ENCODE measurements around the gene CDK3. TPM values are rescaled to one million over a fixed set of nuclear protein-coding genes. Genes with fewer than 3 reads are reported as not detected.
A peak's percentile ranks its signal among the peaks of the same experiment; 100 is the strongest.

Gene CDK3
- polyA plus RNA-seq, 1 donor: 19.0 TPM

DNA sequence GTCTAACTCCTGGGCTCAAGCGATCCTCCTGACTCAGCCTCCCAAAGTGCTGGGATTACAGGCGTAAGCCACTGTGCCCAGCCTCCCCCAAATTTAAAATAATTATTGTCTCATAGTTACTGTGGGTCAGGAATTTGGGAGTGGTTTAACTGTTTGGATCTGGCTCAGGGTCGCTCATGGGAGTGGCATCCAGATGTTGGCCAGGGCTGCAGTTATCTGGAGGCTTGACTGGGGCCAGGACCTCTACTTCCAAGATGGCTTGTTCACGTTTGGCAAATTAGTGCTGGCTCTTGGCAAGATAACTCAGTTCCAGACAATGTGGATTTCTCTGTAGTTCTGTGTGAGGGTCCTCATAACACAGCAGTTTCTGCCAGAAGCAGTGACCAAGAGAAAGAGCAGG is 13.6 kb upstream of the CDK3 start:
- DNase-seq: no peak

DNA sequence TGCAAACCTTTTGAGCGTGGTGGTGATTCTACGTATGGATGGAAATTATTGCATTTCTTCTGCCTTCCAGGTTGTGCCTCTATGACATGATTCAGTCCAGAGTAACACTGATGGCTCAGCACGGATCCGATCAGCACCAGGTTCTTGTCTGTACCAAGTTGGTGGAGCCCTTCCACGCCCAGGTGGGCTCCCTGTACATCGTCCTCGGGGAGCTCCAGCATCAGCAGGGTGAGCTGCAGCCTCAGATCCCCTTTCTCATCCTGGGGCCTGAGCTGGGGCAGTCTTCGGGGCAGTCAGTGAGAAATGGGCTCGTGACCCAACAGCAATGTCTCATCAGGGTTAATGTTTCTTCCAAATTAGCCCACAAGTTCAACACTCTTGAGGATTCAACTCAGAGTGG is 9.3 kb upstream of the CDK3 start:
- no peak for DNase-seq

DNA sequence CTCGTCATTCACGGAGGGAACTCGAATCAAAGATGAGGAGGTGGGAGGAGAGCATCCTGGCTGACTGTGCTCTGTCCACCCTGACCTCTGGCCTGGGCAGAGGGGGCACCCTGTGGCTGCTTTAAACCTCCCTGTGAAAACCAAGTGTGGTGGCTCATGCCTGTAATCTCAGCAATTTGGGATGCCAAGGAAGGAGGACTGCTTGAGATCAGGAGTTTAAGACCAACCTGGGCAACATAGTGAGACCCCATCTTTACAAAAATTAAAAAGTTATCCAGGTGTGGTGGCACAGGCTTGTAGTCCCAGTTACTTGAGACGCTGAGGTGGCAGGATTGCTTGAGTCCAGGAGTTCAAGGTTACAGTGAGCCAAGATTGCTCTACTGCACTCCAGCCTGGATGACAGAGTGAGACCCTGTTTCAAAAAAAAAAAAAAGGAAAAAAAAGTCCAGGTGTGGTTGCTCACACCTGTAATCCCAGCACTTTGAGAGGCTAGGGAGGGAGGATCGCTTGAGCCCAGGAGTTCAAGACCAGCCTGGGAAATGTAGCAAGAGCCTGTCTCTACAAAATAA is 5.8 kb upstream of the CDK3 start:
- DNase-seq: no peak

DNA sequence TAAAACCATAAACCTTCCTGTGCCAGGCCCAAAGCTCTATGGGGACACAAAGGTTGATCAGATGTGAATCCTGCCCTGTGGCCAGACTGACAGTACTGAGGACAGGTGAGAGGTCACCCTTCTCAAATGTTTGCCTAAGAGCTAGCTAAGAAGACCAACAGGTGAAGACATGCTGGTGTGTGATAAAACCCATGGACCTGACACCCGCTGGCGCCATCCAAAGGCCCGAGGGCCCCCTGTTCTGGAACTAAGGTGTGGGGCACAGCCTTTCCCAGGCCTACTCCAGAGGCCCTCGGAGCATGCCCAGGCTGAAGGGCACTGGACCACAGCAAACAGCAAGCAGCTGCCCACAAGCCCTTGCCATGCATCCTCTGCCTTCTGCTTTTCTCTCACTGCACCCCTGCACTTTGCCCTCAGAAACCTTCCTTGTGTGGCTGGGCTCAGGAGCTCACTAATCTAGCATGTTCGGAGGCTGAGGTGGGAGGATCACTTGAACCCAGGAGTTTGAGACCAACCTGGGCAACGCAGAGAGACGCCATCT is 5.2 kb upstream of the CDK3 start:
- DNase-seq: no peak

DNA sequence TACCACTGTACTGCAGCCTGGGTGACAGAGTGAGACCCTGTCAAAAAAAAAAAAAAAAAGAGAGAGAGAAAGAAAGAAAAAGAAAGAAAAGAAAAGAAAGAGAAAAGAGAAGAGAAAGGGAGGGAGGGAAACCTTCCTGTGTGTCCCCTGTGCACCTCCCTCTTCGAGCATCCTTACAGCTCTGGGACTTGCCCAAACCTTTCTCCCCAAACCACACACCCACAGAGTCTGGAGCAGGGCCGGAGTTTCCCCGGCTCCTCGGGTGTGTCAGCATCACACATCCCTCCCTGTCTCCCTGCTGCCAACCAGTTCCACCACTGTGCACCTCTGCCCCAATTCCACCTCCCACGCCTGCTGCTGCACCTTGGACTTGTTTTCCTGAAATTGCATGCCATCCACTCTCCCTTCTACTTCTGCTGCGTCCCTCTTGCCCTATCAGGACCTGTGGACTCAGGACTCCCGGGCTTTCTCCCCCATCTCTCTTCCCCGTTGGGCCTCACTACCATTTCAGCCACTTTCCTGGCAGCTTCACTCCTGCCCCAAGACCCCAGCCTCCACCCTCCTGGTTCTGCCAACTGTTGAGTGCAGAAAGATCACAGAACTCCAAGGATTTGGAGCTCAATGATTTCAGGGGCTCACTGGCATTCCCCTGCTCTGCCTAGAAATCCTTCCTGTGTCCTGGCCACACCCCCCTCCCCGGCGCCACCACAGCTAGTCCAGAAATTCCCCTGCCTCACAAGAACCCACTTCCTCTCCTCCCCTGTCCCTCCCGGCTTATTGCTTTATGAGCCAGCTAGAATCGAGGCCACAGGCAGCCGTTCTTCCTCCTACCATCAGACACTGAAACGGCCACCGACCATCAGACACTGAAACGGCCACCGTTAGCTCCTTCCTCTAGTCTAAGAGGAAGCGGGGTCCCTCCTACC is 3.7 kb upstream of the CDK3 start:
- DNase-seq: no peak

DNA sequence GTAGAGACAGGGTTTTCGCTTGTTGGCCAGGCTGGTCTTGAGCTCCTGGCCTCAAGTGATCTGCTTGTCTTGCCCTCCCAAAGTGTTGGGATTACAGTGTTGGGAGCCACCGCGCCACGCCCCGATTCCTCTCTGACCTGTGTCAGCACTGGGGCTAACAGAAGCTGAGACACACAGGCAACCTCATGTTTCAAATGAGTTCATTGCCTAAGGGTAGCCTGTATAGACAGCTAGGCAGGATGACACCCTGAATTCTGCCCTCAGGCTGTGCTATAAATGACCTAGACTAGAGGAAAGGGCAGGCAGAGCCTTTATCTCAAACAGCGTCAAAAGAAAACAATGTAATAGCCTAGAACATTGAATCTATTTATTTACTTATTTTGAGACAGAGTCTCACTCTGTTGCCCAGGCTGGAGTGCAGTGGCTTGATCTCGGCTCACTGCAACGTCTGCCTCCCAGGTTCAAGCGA is 2.3 kb upstream of the CDK3 start:
- DNase-seq: no peak

DNA sequence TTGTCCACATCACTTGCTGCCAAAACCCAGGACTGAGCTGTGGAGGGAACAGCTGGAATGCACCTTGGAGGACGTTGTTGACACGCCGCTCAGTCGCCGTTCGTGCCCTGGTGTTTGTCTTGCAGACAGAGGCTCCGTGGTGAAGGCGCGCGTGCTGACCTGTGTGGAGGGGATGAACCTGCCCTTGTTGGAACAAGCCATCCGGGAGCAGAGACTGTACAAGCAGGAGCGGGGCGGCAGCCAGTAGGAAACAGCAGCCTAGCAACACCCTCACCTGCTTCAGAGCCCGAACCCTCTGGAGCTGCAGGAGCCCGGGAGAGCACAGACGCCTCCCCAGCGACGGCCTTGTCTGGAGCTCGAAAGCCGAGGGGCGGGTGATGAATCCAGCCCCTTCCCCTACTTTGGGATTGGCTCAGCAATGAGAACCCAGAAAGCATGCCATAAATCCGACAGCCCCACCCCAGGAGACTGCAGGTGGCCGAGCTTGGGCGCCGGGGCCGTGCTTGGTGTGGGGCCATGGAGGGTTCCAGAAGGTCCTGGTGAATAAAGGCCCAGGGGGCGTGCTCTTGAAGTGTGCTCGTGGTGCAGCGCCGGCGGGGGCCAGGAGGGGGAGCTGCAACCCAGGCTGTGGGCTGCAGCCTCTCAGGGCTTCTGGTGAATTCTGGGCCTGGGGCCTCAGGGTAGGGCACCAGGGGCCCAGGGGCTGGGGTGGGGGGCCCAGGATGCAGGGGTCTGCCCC is 470 bp upstream of the CDK3 start:
- DNase-seq: no peak

DNA sequence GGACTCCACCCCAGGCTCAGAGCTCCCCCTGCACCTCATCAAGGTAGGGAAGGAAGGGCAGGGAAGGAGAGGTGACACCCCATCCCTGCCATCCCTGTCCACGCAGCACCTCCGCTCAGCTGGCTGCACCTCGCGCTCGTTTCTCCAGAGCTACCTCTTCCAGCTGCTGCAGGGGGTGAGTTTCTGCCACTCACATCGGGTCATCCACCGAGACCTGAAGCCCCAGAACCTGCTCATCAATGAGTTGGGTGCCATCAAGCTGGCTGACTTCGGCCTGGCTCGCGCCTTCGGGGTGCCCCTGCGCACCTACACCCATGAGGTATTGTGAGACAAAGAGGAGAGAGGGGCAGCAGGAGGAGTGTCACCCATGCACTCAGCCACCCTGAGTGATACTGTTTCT is 1.4 kb downstream of the CDK3 start:
- DNase-seq: no peak

DNA sequence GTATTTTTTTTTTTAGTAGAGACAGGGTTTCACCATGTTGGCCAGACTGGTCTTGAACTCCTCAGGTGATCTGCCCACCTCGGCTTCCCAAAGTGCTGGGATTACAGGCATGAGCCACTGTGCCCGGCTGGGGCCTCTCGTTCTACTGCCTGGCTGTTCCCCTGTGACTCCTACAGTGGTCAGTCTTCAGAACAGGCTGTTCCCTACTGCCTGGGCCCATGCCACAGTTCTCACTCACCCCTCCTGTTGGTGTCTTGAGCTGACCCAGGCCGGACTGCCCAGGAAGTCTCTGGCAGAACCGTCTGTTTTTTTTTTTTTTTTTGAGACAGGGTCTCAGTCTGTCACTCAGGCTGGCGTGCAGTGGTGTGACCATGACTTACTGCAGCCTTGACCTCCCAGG is 3.3 kb downstream of the CDK3 start:
- DNase-seq: no peak

DNA sequence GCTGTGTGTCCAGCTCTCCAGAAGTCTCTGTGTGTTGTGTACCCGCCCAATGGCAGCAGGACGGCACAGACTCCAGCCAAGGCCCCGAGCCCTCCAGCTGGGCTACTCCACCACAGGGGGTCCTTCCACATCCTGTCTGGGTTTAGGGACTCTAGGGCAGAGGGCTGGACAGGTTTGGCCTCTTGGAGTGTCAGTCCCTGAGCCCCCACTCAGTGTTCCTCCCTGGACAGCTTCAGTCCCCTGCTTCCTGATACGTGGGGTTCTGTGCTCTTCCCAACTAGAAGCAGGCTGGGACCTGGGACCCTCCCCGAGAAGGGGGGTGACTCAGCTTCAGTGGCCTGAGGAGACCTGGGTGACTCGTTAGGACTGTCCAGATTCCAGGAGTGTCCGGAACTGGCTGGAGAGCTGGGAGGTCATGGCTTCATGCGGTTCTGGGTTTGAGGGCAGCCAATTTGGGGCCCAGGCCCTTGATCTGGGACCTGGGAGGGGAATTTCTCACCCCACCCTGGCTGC is 4.2 kb downstream of the CDK3 start:
- no peak for DNase-seq

DNA sequence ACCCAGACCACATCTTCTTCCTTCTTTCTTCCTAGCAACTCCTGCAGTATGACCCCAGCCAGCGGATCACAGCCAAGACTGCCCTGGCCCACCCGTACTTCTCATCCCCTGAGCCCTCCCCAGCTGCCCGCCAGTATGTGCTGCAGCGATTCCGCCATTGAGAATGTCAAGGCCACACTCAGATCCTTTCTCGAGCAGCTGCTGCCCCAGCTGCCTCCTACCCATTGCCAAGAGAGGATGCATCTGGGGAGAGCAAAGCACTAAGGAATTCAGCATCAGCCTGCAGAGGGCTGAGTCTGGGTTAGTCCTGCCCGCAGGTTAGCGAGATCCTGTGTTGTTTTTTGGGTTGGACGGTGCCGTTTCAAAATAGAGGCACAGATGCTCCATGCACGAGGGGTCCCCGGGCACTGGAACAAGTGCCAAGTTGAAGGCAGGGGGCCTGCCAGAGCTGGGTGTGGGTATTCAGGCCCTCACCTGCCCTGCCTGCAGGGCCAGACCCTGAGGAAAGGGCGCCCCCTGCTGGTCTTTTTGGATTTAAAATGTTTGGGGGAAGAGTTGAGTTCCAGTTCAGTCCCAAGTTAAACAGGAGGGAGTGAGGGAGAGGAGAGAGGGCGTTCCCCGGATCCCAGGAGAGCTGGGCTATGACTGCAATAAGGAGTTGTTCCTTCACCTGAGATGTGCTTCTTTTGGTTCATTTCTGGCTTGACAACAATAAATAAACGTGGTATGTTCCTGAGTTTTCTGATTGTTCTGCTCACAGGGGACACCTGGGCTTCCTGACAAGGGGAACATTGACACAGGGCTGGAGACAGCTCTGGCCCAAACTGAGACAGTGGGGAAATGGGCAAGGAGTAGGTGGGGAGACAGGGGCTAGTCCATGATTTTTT is 4.9 kb downstream of the CDK3 start:
- peak; percentile 57 for DNase-seq

DNA sequence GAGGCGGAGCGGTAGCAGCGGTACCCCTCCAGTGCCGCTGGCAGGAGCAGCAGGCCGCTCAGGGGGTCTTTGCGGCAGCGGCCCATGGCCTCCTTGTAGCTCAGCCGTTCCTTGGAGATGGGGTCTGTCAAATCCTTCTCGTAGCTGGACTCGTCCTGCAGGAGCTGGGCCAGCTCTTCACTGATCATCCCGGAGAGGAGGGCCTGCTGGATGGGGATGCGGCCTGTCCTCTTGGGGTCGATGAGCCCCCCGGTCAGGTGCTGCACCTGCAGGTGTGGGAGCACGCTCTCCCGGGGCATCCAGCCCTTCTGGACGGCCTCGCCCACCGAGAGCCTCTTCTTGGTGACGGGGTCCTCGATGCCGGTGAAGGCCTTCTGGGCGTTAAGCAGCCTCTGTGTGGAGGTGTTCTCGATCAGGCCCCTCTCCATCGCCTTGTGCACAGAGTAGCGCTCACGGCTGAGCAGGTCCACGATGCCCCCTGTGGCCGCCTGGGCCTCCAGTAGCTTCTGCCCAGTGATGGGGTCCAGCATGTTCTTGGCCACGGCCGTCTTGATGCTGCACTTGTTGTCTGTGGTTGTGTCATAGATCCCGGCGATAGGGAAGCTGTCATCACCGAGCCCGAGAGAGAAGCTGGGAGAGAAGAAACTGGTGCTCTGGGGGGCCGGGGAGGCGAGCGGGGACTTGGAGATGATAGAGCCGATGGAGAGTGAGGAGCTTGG is 6.6 kb downstream of the CDK3 start:
- DNase-seq: no peak

DNA sequence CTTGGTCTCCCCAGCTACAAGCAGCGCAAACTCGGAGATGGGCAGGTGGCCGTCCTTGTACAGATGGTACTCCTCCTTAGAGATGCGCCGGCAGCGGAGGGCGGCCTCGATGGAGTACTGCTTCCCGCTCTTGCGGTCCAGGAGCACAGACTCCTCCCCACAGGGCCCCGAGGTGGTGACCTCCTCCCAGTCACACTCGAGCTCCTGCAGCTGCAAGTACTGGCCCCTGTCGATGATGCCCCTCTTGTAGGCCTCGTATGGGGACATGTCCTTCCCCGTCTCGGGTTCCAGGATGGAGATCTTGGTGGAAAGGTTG is 7.2 kb downstream of the CDK3 start:
- no peak for DNase-seq

DNA sequence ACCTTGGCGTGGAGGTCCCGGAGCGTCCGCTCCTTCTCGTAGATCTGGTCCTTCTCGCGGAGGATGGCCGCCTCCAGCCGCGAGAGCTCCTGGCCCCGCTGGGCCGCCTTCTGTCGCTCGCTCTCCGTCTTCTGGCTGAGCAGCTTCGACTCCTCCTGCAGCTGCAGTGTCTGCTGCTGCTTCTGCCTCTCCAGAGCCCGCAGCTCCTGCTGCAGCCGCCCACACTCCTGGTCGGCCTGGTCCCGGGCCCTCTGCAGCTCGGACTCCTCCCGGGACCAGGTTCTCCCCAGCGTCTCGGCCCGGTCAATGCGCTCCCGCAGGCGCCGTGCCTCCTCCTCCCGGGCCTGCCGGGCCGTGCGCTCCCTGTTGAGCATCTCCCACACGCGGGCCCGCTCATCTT is 7.6 kb downstream of the CDK3 start:
- DNase-seq: no peak

DNA sequence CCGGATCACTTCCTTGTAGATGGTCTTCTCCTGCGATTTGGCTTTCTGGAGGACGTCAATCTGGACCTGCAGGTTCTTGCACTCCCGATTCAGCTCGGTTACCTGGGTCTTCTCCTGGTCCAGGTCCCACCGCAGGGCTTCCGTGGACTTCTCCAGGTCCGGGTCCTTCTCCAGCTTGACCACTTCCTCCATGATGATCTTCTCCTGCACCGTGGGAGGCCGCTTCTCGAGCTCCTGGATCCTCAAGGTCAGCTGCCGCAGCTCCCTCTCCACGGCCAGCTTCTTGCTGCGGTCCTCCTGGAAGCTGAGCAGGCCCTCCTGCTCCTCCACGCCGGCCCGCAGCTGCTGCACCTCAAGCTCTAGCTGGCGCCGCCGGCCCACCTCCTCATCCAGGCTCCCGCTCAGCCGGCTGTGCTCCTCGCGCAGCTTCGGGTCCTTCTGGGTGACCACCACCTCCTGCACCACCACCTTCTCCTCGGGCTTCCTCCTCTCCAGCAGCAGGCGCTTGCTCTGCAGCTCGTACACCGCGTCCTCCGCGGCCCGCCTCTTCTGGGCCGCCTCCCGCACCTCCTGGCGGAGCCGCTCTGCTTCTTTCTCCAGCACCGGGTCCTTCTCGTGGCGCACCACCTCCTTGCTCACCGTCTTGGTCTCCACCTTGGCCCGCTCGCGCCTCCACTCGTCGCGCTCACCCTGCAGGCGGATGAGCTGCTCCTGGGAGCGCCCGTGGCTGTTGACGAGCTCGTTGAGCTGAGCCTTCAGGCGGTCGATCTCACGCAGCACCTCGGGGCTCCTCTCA is 8.2 kb downstream of the CDK3 start:
- no peak for DNase-seq

DNA sequence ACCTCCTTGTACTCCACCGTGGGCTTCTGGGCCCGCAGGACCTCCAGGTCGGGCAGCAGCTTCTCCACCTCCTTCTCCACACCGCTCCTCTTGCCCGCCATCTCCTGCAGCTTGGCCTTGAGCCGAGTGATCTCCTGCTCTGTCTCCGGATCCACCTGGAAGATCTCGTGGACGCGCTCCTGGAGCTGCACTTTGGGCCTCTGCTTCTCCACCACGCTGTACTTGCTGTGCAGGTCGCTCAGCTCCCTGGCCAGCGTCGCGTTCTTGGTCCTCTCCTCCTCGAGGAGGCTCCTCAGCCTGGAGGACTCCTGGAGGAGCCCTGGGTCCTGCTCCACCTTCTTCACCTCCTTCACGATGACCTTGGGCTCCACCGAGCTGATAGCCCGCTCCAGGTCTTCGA is 8.8 kb downstream of the CDK3 start:
- no peak for DNase-seq

DNA sequence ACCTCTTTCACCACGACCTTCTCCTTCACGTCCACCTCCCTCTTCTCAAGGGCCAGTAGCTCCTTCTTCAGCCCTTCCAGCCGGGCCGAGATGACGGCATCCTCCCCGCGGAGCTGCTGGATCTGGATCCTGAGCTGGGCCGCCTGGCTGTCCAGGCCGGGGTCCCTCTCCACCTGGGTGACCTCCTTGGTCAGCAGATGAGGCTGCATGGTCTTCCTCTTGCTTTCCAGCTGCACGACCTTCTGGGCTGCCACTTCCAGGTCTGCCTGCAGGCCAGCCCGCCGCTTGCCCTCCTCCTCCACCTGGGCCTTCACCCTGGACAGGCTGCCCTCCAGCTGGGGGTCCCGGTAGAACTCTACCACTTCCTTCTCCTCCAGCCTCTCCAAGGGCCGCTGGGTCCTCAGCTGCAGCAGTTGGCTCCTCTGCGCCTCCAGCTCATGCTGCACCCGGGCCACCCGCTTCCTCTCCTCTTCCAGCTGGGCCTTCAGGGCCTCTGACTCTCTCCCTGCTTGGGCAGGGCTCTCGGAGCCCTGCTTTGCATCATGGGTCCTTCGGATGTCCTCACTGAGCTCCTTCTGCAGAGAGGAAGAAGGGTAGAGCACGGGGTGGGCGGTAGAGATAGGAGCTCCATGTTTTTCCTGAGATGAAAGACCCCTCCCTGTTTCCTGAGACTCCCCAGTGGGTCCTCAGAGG is 9.5 kb downstream of the CDK3 start:
- no peak for DNase-seq

DNA sequence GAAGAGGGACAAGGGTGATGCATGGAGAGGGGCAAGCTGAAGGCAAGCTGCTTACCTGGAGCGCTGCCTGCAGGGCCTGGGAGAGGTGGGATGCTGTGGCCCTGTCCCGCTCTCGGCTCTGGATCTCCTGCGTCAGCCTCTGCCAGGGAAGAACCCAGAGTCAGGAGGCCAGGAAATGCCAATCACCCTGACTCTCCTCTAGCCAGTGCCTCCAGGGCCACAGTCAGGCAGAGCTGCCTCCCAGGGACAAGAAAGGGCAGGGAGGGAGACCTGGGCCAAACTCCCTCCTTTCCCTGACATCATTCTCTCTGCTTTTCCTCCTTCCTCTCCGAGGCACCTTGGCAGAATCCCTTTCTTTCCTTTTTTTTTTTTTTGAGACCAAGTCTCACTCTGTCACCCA is 11.3 kb downstream of the CDK3 start:
- DNase-seq: no peak

DNA sequence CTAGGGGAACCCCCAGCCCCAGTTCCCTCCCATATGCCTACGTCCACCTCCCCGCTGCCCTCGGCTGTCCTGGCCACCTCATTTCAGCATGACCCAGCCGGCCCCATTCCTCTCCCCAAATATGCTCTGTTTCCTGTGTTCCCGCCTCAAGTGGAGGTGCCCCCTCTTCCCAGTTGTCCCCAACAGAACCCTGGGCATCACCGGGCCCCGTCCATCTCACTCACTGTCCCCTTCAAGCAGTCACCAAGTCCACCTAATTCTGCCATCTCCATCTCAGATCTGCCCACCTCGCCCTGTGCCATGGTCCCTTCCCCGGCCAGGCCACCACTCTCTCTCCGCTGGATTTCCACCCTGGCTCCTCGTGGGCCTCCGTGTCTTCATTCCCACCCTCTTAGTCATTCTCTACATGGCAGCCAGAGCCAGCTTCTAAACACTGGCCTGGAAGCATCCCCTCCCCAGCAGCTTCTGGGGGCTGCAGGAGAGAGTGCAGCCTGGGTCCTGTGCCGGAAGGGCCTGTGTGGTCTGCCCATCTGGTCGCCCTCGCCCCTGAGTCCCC is 12.8 kb downstream of the CDK3 start:
- no peak for DNase-seq

Measured in left kidney (tissue), 2 donors.